ENCODE data around the gene HSD11B2.
A peak's percentile ranks its signal among the peaks of the same experiment; 100 is the strongest.
"Not testable (repeated sequence)": the region's sequence is repeated elsewhere in the genome, so short reads cannot be mapped to it uniquely, and the experiment has no call there.

Gene HSD11B2

GRCh38 chr16:67415421-67415820 is 15.5 kb upstream of the HSD11B2 start:
- not testable (repeated sequence) for DNase-seq

GRCh38 chr16:67415872-67416793 is 14.8 kb upstream of the HSD11B2 start, which contains the start of gene ZDHHC1:
ZDHHC1 (minus strand) TSS chr16:67416477; CDS start chr16:67407775, 8,702 bp downstream.
- peak; percentile 42 for DNase-seq

GRCh38 chr16:67417333-67418061 is 13.4 kb upstream of the HSD11B2 start:
- DNase-seq: no peak

GRCh38 chr16:67419502-67419901 is 11.4 kb upstream of the HSD11B2 start:
- DNase-seq: no peak

GRCh38 chr16:67419931-67420330 is 11.0 kb upstream of the HSD11B2 start:
- no peak for DNase-seq

- DNase-seq: no peak
Observed at GRCh38 chr16:67421030-67421429, 9.9 kb upstream of the HSD11B2 start.

- DNase-seq: no peak
Observed at GRCh38 chr16:67423015-67423414, 7.9 kb upstream of the HSD11B2 start.

GRCh38 chr16:67423611-67424260 is 7.2 kb upstream of the HSD11B2 start:
- DNase-seq: no peak

- DNase-seq: no peak
Observed at GRCh38 chr16:67424261-67424615, 6.7 kb upstream of the HSD11B2 start.

GRCh38 chr16:67425061-67425460 is 5.9 kb upstream of the HSD11B2 start:
- DNase-seq: no peak

GRCh38 chr16:67425580-67425979 is 5.3 kb upstream of the HSD11B2 start:
- no peak for DNase-seq

GRCh38 chr16:67426022-67426421 is 4.9 kb upstream of the HSD11B2 start:
- no peak for DNase-seq

- DNase-seq: no peak
Observed at GRCh38 chr16:67426950-67427349, 4.0 kb upstream of the HSD11B2 start.

- DNase-seq: peak; percentile 48
Observed at GRCh38 chr16:67428146-67428731, 2.7 kb upstream of the HSD11B2 start.

GRCh38 chr16:67429053-67429798 is 1.7 kb upstream of the HSD11B2 start:
- DNase-seq: no peak

- DNase-seq: no peak
Observed at GRCh38 chr16:67429799-67430503, 970 bp upstream of the HSD11B2 start.

GRCh38 chr16:67430504-67430976 is 381 bp upstream of the HSD11B2 start:
- no peak for DNase-seq

- no peak for DNase-seq
Observed at GRCh38 chr16:67431775-67432505, 1.0 kb downstream of the HSD11B2 start.

GRCh38 chr16:67432506-67432890 is 1.6 kb downstream of the HSD11B2 start:
- no peak for DNase-seq

GRCh38 chr16:67433131-67433719 is 2.3 kb downstream of the HSD11B2 start:
- DNase-seq: no peak
